BE2C (cell line): ENCODE results near the gene LZTFL1.

ENCODE experiments used
- DNase-seq: peaks from one replicate; pipeline ENCODE4 v3.0.0-alpha.2; 2020
- H3K27me3 ChIP-seq: fragments of 250-450 bp; sonication (Bioruptor Pico); 2 replicates; pipeline ENCODE4 v1.5.1; 2020; ENCODE audit warnings: mild to moderate bottlenecking
- H3K36me3 ChIP-seq: fragments of 250-450 bp; sonication (Bioruptor Pico); 2 replicates; pipeline ENCODE4 v1.5.1; 2020; ENCODE audit warnings: mild to moderate bottlenecking
- H3K4me1 ChIP-seq: fragments of 250-450 bp; sonication (Bioruptor Pico); 2 replicates; pipeline ENCODE4 v1.5.1; 2020
- H3K4me3 ChIP-seq: 2 replicates; pipeline ENCODE4 v1.5.1; 2011; ENCODE audit warnings: low read depth, low read length
- H3K9me3 ChIP-seq: fragments of 250-450 bp; sonication (Bioruptor Pico); 2 replicates; pipeline ENCODE4 v1.5.1; 2020
- TF ChIP-seq, protein P1 (sequence below): IDR thresholded peaks from 2 replicates; pipeline ENCODE4 v1.5.1; 2012; ENCODE audit warnings: mild to moderate bottlenecking, low read depth, low read length

LZTFL1 gene

DNA sequence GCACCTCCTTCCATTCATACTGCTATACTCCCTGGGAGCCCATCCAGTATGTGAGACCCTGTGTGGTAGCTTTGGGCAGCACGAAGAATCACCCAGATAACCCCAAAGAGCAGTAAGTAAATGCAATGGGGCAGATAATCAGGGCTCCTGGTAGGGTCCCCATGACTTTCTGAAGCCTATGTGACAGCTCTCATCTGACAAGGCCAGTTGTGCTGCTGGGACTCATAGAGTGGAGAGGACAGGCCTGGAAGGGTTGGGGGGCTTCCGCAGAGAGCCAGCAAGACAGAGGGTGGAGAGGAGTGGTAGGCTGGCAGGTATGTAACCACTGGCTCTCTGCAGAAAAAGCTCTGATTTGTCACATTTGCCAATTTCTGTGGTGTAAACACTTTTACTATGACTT lies 42.3 kb downstream of the LZTFL1 start:
- no peaks in the 10 kb centered on the region for H3K9me3 ChIP-seq
- H3K4me3 ChIP-seq, result no peak overlapping the region
- H3K4me1 ChIP-seq, result no peaks in the 10 kb centered on the region
- no peaks in the 10 kb centered on the region for H3K36me3 ChIP-seq
- TF ChIP-seq, protein P1, sequence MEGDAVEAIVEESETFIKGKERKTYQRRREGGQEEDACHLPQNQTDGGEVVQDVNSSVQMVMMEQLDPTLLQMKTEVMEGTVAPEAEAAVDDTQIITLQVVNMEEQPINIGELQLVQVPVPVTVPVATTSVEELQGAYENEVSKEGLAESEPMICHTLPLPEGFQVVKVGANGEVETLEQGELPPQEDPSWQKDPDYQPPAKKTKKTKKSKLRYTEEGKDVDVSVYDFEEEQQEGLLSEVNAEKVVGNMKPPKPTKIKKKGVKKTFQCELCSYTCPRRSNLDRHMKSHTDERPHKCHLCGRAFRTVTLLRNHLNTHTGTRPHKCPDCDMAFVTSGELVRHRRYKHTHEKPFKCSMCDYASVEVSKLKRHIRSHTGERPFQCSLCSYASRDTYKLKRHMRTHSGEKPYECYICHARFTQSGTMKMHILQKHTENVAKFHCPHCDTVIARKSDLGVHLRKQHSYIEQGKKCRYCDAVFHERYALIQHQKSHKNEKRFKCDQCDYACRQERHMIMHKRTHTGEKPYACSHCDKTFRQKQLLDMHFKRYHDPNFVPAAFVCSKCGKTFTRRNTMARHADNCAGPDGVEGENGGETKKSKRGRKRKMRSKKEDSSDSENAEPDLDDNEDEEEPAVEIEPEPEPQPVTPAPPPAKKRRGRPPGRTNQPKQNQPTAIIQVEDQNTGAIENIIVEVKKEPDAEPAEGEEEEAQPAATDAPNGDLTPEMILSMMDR, result no peak
- peaks cover 19% of the 10 kb centered on the region for H3K27me3 ChIP-seq
- no peak for DNase-seq

DNA sequence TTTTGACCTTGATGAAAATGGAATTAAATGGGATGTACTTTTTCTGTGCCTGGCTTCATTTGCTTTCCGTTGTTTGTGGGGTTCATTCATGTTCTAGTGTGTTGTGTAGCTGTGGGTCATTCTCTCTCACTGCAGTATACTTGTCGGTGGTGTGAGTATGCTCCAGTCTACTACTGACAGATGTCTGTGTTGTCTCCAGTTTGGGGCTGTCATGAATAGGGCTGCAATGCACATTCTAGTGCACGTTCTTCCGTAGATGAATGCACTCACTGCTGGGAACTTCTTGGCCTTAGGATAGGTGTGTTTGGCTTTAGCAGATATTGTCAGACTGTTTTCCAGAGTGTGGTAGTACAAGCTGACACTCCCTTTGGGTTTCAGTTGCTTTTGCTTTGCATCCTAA lies 43.9 kb downstream of the LZTFL1 start:
- Histone ChIP-seq H3K27me3 (peaks cover 22% of the 10 kb centered on the region), H3K9me3 (no peaks in the 10 kb centered on the region), H3K4me1 (no peaks in the 10 kb centered on the region), H3K36me3 (no peaks in the 10 kb centered on the region), H3K4me3 (no peak overlapping the region)
- TF ChIP-seq, protein P1, result no peak
- DNase-seq, result no peak

DNA sequence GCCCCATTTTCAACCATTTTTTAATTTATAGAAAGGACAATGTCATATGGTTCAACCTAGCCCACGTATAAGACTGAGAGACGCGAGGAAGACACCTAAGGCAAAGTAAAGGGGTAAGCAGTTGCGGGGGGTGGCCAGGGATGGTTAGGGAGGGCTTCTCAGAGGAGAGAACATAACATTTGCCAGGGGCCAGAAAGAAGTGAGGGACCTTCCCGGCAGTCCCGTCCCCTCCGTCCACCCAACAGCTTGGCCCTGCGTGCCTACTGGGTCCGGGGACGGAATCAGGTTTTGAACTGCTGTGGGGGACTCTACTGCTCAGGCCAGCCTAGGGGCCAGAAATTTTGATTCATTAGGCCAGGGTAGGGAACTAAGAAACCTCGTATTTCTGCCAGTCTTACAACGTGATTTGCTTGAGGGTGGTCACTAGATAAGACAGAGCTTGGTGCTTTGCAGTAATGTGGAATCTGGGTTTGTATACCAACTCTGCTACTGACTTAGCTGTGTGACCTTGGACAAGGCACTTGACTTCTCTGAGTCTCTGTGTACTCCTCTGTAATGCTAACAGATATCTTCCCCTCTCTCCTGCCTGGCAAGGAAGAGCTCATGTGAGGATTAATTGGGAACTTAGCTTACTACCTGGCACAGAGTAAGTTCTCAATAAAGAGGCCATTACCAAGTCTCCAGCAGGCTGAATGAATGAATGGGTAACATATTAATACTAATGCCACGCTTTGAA lies 44.8 kb downstream of the LZTFL1 start:
- TF ChIP-seq, protein P1, result no peak
- no peaks in the 10 kb centered on the region for H3K36me3 ChIP-seq
- no peaks in the 10 kb centered on the region for H3K9me3 ChIP-seq
- DNase-seq, result no peak
- no peak overlapping the region for H3K4me3 ChIP-seq
- peaks cover 22% of the 10 kb centered on the region for H3K27me3 ChIP-seq
- H3K4me1 ChIP-seq, result no peaks in the 10 kb centered on the region

DNA sequence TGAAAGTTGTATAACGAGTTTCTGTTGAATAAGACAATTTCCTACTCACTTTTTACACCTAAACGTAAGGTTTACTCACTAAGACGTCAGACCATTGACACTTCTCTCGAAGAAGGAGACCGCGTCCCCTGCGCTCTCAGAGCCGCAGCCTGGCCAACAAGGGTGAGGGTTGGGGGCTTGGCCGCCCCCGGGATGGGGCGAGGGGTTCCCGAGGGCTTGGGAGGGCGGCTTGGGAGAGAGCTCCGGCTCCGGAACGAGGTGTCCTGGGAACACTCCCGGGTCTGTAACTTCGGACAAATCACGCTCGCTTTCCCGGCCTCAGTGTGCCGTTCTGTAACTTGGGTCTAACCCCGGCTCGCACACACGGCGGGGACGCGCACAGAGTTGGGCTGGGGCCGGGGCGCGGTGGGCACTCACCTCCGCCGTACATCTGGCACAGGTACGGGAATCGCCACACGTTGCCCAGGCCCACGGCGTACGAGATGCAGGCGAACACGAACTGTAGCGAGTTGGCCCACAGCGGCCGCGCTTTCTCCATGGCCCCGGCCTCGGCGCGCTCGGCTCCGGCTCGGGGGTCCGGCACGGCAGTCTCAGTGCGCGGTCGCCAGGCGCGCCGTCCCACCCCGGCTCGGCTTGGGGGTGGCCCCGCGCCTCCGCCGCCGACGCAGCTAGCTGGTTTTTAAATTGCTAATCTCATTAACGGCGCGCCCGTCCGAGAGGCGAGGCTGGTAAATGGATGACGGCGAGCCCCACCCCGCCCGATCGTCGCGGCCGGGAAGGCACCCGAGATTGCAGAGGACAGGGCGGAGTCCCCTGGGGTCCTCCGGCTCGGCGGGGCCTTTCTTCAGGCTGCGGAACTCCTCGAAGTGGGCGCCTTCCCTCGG lies 45.8 kb downstream of the LZTFL1 start, which contains the start of gene SLC6A20:
Gene SLC6A20, minus strand, starts transcription at position 655 of the 884 bp plus-strand sequence. Its CDS starts 117 bp downstream, at position 538.
- Histone ChIP-seq H3K27me3 (peaks cover 22% of the 10 kb centered on the region), H3K9me3 (no peaks in the 10 kb centered on the region), H3K4me1 (no peaks in the 10 kb centered on the region), H3K4me3 (no peak within 1 kb of the TSS), H3K36me3 (no peaks in the 10 kb centered on the region)
- TF ChIP-seq, protein P1, result no peak
- DNase-seq, result peak; percentile 11

DNA sequence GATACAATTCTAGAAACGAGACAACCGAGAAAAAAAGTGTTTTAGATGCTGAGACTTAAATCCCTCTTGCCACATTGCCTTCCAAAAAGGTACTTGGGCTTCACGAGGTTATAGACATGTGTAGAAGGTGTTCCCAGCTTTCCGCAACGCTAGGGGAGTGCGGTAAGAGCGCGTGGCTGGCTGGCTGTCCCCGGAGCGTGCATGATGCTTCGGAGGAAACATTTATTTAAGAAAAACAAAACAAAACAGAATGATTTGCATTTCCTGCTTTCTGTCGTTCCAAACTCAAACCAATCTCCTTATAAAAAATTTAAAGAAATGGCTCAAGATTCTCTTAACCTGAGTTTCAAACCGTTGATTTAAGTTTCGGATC lies 46.4 kb downstream of the LZTFL1 start:
- H3K9me3 ChIP-seq, result no peaks in the 10 kb centered on the region
- no peaks in the 10 kb centered on the region for H3K4me1 ChIP-seq
- TF ChIP-seq, protein P1, result no peak
- no peaks in the 10 kb centered on the region for H3K36me3 ChIP-seq
- no peak overlapping the region for H3K4me3 ChIP-seq
- no peak for DNase-seq
- peaks cover 22% of the 10 kb centered on the region for H3K27me3 ChIP-seq
